Neuronal stem cell (in vitro differentiated cells): Measurements from ENCODE around the gene FANCD2.
"Not testable (repeated sequence)": the region's sequence is repeated elsewhere in the genome, so short reads cannot be mapped to it uniquely, and the experiment has no call there.

ENCODE experiments used
- DNase-seq: peaks from one replicate; pipeline ENCODE4 v3.0.0-alpha.2; 2013; ENCODE audit warnings: low spot score
- H2AFZ ChIP-seq: one replicate; pipeline ENCODE4 v1.6.1; 2013; ENCODE audit warnings: mild to moderate bottlenecking, low read length, inconsistent platforms
- H2AK5ac ChIP-seq: 2 replicates; pipeline ENCODE4 v1.6.1; 2013; ENCODE audit warnings: low read depth, mild to moderate bottlenecking, inconsistent platforms, low read length, moderate library complexity, mixed read lengths
- H2BK120ac ChIP-seq: 2 replicates; pipeline ENCODE4 v1.6.1; 2013; ENCODE audit warnings: low read depth, mild to moderate bottlenecking, inconsistent platforms, low read length, moderate library complexity, mixed read lengths
- H2BK12ac ChIP-seq: one replicate; pipeline ENCODE4 v1.6.1; 2013; ENCODE audit warnings: low read length, inconsistent platforms
- H2BK15ac ChIP-seq: 2 replicates; pipeline ENCODE4 v1.6.1; 2013; ENCODE audit warnings: mild to moderate bottlenecking, low read length, inconsistent platforms, mixed read lengths
- H2BK5ac ChIP-seq: one replicate; pipeline ENCODE4 v1.6.1; 2013; ENCODE audit warnings: inconsistent platforms, mild to moderate bottlenecking, low read length, moderate library complexity
- H3K14ac ChIP-seq: one replicate; pipeline ENCODE4 v1.6.1; 2013; ENCODE audit warnings: low read length, inconsistent platforms
- H3K18ac ChIP-seq: 2 replicates; pipeline ENCODE4 v1.6.1; 2013; ENCODE audit warnings: low read length, inconsistent platforms
- H3K23ac ChIP-seq: 2 replicates; pipeline ENCODE4 v1.6.1; 2013; ENCODE audit warnings: low read depth, mild to moderate bottlenecking, mixed read lengths, low read length, inconsistent platforms; ENCODE audit not compliant: poor library complexity
- H3K27ac ChIP-seq: replicated peaks from 3 replicates; pipeline ENCODE4 v1.5.1; 2013; ENCODE audit warnings: low read length, inconsistent platforms
- H3K27me3 ChIP-seq, 3 experiments: 2 replicates each; pipeline ENCODE4 v1.6.1; 2013; ENCODE audit warnings: low read length in 3 of 3, mild to moderate bottlenecking in 2 of 3, inconsistent platforms in 1 of 3, low read depth in 1 of 3, mixed read lengths in 1 of 3, moderate library complexity in 1 of 3; ENCODE audit not compliant: control insufficient read depth in 3 of 3, insufficient read depth in 3 of 3
- H3K36me3 ChIP-seq, 2 donors: replicated peaks in 1 of 2; 2 replicates each; pipeline ENCODE4 v1.6.1; 2013; ENCODE audit warnings: low read length in 2 of 2; ENCODE audit not compliant: control insufficient read depth in 2 of 2, insufficient read depth in 2 of 2
- H3K4ac ChIP-seq: 2 replicates; pipeline ENCODE4 v1.6.1; 2013; ENCODE audit warnings: inconsistent platforms, mild to moderate bottlenecking, low read length, moderate library complexity
- H3K4me1 ChIP-seq, 2 donors: 1 replicate in 1 of 2; 2 replicates in 1 of 2; pipeline ENCODE4 v1.6.1; 2013; ENCODE audit warnings: low read length in 2 of 2, low read depth in 1 of 2; ENCODE audit not compliant: control insufficient read depth in 2 of 2, insufficient read depth in 1 of 2
- H3K4me2 ChIP-seq: one replicate; pipeline ENCODE4 v1.6.1; 2013; ENCODE audit warnings: mild to moderate bottlenecking, low read length, inconsistent platforms; ENCODE audit not compliant: insufficient read depth, poor library complexity, severe bottlenecking
- H3K4me3 ChIP-seq, 2 donors: 2 replicates each; pipeline ENCODE4 v1.5.1; 2013; ENCODE audit warnings: low read length in 2 of 2, mild to moderate bottlenecking in 2 of 2, inconsistent platforms in 1 of 2, moderate library complexity in 1 of 2
- H3K79me1 ChIP-seq: one replicate; pipeline ENCODE4 v1.6.1; 2013; ENCODE audit warnings: low read depth, mild to moderate bottlenecking, inconsistent platforms, low read length, moderate library complexity
- H3K9ac ChIP-seq: one replicate; pipeline ENCODE4 v1.6.1; 2013; ENCODE audit warnings: mild to moderate bottlenecking, low read depth, low read length, inconsistent platforms; ENCODE audit not compliant: poor library complexity
- H3K9me3 ChIP-seq, 2 donors: replicated peaks in 1 of 2; 2 replicates each; pipeline versions ENCODE3 to v1.6.1; 2013; ENCODE audit warnings: low read length in 2 of 2, mild to moderate bottlenecking in 2 of 2, inconsistent platforms in 1 of 2, low read depth in 1 of 2, mixed read lengths in 1 of 2, moderate library complexity in 1 of 2; ENCODE audit not compliant: control insufficient read depth in 2 of 2, insufficient read depth in 1 of 2
- H4K8ac ChIP-seq: one replicate; pipeline ENCODE4 v1.6.1; 2013; ENCODE audit warnings: low read depth, mild to moderate bottlenecking, inconsistent platforms, low read length, moderate library complexity
- H4K91ac ChIP-seq: one replicate; pipeline ENCODE4 v1.6.1; 2013; ENCODE audit warnings: low read length, low read depth, mild to moderate bottlenecking, inconsistent platforms; ENCODE audit not compliant: poor library complexity
- WGBS, 2 donors: extraction: QIAGEN DNeasy Blood & Tissue Kit; methylation state at CpG; one replicate each; pipeline ENCODE4 v1.1.7; 2013; ENCODE audit warnings: missing lambda C conversion rate in 2 of 2, mixed read lengths in 1 of 2; ENCODE audit not compliant: insufficient read length in 2 of 2, insufficient replicate concordance in 1 of 2; ENCODE audit errors: extremely low coverage in 2 of 2; 5-methylcytosine and 5-hydroxymethylcytosine counted together

Gene FANCD2

GRCh38 chr3:10121064-10121463 is 94.8 kb downstream of the FANCD2 start:
- Histone ChIP-seq H3K9ac (no peak overlapping the region), H3K4me2 (no peak overlapping the region), H3K36me3 (peaks cover 10 to 69% of the 10 kb centered on the region in 2 donors), H2AK5ac (no peak overlapping the region), H2AFZ (no peak overlapping the region), H2BK5ac (no peak overlapping the region), H3K9me3 (no peaks in the 10 kb centered on the region), H2BK15ac (no peak overlapping the region), H3K14ac (no peak overlapping the region), H3K27me3 (no peaks in the 10 kb centered on the region), H3K4ac (no peak overlapping the region), H3K18ac (no peak overlapping the region), H3K4me1 (peaks cover 3 to 5% of the 10 kb centered on the region in 2 donors), H3K27ac (no peak overlapping the region), H3K79me1 (peaks cover 8% of the 10 kb centered on the region), H3K4me3 (no peak overlapping the region), H2BK120ac (no peak overlapping the region), H3K23ac (no peak overlapping the region), H4K8ac (no peak overlapping the region), H2BK12ac (no peak overlapping the region), H4K91ac (no peak overlapping the region)
- no CpG with 5 or more reads among the region's 2 CpGs for WGBS, 2 donors
- DNase-seq, result no peak

DNA sequence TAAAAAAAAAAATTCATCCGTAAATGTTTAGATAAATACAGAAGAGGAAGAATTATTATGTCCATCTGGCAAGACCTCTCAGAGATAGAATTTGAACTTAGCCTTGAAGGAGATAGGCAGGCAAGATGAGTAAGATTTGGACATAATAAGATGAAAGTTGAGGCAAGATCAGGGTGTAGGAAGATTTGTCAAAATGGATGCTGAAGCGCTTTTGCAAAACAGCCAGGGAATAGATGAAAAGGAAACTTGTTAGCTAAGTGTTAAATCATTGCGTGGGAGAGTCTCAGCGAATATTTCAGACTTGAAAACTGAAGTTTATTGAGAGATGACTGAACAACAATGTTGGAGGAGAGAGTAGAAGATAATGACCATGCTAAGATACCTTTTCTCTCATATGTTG is 96.5 kb downstream of the FANCD2 start:
- H3K36me3 ChIP-seq, result peaks cover 19 to 78% of the 10 kb centered on the region in 2 donors
- H4K8ac ChIP-seq, result no peak overlapping the region
- no CpG with 5 or more reads among the region's 4 CpGs for WGBS, 2 donors

DNA sequence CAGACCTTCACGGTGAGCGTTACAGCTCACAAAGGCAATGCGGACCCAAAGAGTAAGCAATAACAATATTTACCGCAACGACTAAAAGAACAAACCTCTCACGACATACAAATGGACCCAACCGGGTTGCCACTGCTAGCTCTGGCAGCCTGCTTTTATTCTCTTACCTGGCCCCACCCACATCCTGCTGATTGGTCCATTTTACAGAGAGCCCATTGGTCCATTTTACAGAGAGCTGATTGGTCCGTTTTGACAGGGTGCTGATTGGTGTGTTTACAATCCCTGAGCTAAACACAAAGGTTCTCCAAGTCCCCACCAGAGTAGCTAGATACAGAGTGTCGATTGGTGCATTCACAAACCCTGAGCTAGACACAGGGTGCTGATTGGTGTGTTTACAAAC is 109.6 kb downstream of the FANCD2 start:
- H3K23ac ChIP-seq, H2BK15ac ChIP-seq, H3K9ac ChIP-seq, H3K18ac ChIP-seq, DNase-seq, H4K91ac ChIP-seq, H3K4me1 ChIP-seq, H2BK5ac ChIP-seq, H3K36me3 ChIP-seq, H3K9me3 ChIP-seq, H2AFZ ChIP-seq, H3K79me1 ChIP-seq, H4K8ac ChIP-seq, H3K27me3 ChIP-seq, H3K4ac ChIP-seq, H3K14ac ChIP-seq, H3K27ac ChIP-seq, H3K4me2 ChIP-seq, H2BK120ac ChIP-seq, H2BK12ac ChIP-seq, H2AK5ac ChIP-seq, H3K4me3 ChIP-seq: not testable (repeated sequence)
- WGBS, 2 donors, result no CpG with 5 or more reads among the region's 9 CpGs

More for the DNA sequence above, 96.5 kb downstream of the FANCD2 start:
- no peak overlapping the region for H2BK12ac ChIP-seq
- H3K27ac ChIP-seq, result no peak overlapping the region
- H2BK5ac ChIP-seq, result no peak overlapping the region
- H4K91ac ChIP-seq, result no peak overlapping the region
- H2BK120ac ChIP-seq, result no peak overlapping the region
- H3K18ac ChIP-seq, result no peak overlapping the region
- H3K27me3 ChIP-seq, result no peaks in the 10 kb centered on the region
- H3K14ac ChIP-seq, result no peak overlapping the region
- no peaks in the 10 kb centered on the region for H3K9me3 ChIP-seq
- H3K4me3 ChIP-seq, result no peak overlapping the region
- H3K4ac ChIP-seq, result no peak overlapping the region
- H3K9ac ChIP-seq, result no peak overlapping the region
- no peak overlapping the region for H2BK15ac ChIP-seq
- H3K4me1 ChIP-seq, result no peaks in the 10 kb centered on the region
- no peak overlapping the region for H2AK5ac ChIP-seq
- peaks cover 3% of the 10 kb centered on the region for H3K79me1 ChIP-seq
- H3K23ac ChIP-seq, result no peak overlapping the region
- H3K4me2 ChIP-seq, result no peak overlapping the region
- DNase-seq, result no peak
- no peak overlapping the region for H2AFZ ChIP-seq

- no peak overlapping the region for H3K4me2 ChIP-seq
- no peak overlapping the region for H4K8ac ChIP-seq
- H2BK120ac ChIP-seq, result no peak overlapping the region
- H3K27me3 ChIP-seq, result no peaks in the 10 kb centered on the region
- no peak overlapping the region for H3K27ac ChIP-seq
- no peak overlapping the region for H3K23ac ChIP-seq
- no CpG with 5 or more reads among the region's 25 CpGs for WGBS, 2 donors
- no peak overlapping the region for H2BK12ac ChIP-seq
- H2AK5ac ChIP-seq, result no peak overlapping the region
- H3K4me3 ChIP-seq, result no peak overlapping the region
- H2BK5ac ChIP-seq, result no peak overlapping the region
- no peak for DNase-seq
- H3K9ac ChIP-seq, result no peak overlapping the region
- H3K36me3 ChIP-seq, result no peaks in the 10 kb centered on the region
- H3K9me3 ChIP-seq, result no peaks in the 10 kb centered on the region
- no peaks in the 10 kb centered on the region for H3K79me1 ChIP-seq
- H2AFZ ChIP-seq, result no peak overlapping the region
- H3K4ac ChIP-seq, result no peak overlapping the region
- no peak overlapping the region for H4K91ac ChIP-seq
- no peak overlapping the region for H2BK15ac ChIP-seq
- no peak overlapping the region for H3K14ac ChIP-seq
- peaks cover 0 to 2% of the 10 kb centered on the region in 2 donors for H3K4me1 ChIP-seq
- H3K18ac ChIP-seq, result no peak overlapping the region
Measured at GRCh38 chr3:10136426-10137005, 110.3 kb downstream of the FANCD2 start.
